SU-DHL-6 (cell line): ENCODE results near the gene CCDC142.
"Not testable (repeated sequence)": the region's sequence is repeated elsewhere in the genome, so short reads cannot be mapped to it uniquely, and the experiment has no call there.

ENCODE experiments used
- H2AFZ ChIP-seq: fragments of 200-600 bp; sonication (generic); 2 replicates; pipeline ENCODE4 v1.6.1; 2014; ENCODE audit warnings: low read depth, mild to moderate bottlenecking, moderate library complexity, mixed read lengths, antibody characterized with exemption, low read length; ENCODE audit not compliant: severe bottlenecking
- H3F3A ChIP-seq: fragments of 200-600 bp; shearing (Covaris generic); 2 replicates; pipeline ENCODE4 v1.6.0; 2016; ENCODE audit warnings: antibody characterized with exemption, mild to moderate bottlenecking; ENCODE audit not compliant: insufficient read depth
- H3K27ac ChIP-seq: fragments of 200-600 bp; sonication (generic); 2 replicates; pipeline ENCODE4 v1.5.1; 2016; ENCODE audit warnings: low read depth, mild to moderate bottlenecking, low read length, moderate library complexity, mixed read lengths
- H3K27me3 ChIP-seq: fragments of 200-600 bp; sonication (generic), shearing (Covaris generic); 2 replicates; pipeline ENCODE4 v1.6.0; 2014; ENCODE audit warnings: mild to moderate bottlenecking, low read length
- H3K36me3 ChIP-seq: fragments of 200-600 bp; sonication (generic); 2 replicates; pipeline ENCODE4 v1.6.1; 2014; ENCODE audit warnings: mild to moderate bottlenecking, low read length, mixed read lengths
- H3K4me2 ChIP-seq: fragments of 300-600, 200-600 bp; shearing (Covaris generic), sonication (generic); 2 replicates; pipeline ENCODE4 v1.6.0; 2014; ENCODE audit warnings: low read length, low read depth, mild to moderate bottlenecking; ENCODE audit not compliant: poor library complexity, severe bottlenecking
- H3K4me3 ChIP-seq: fragments of 200-600 bp; sonication (generic); 2 replicates; pipeline ENCODE4 v1.5.1; 2014; ENCODE audit warnings: antibody characterized with exemption, low read length, mild to moderate bottlenecking, mixed read lengths; ENCODE audit not compliant: insufficient read depth, poor library complexity, severe bottlenecking
- H3K79me2 ChIP-seq: fragments of 200-600 bp; sonication (generic); 2 replicates; pipeline ENCODE4 v1.6.1; 2014; ENCODE audit warnings: mild to moderate bottlenecking, low read length, moderate library complexity; ENCODE audit not compliant: insufficient read depth
- H3K9ac ChIP-seq: fragments of 200-600 bp; sonication (generic); 2 replicates; pipeline ENCODE4 v1.7.0; 2014; ENCODE audit warnings: mild to moderate bottlenecking, low read length
- H3K9me2 ChIP-seq: fragments of 200-600 bp; sonication (generic); replicated peaks from 2 replicates; pipeline ENCODE4 v1.6.1; 2014; ENCODE audit warnings: low read length; ENCODE audit not compliant: insufficient read depth
- H3K9me3 ChIP-seq: fragments of 200-600 bp; sonication (generic); 2 replicates; pipeline ENCODE4 v1.6.1; 2014; ENCODE audit warnings: low read length, mixed read lengths; ENCODE audit not compliant: insufficient read depth
- H4K20me1 ChIP-seq: fragments of 200-600 bp; sonication (generic); 2 replicates; pipeline ENCODE4 v1.6.1; 2014; ENCODE audit warnings: low read depth, mild to moderate bottlenecking, antibody characterized with exemption, low read length, moderate library complexity, mixed read lengths
- CTCF ChIP-seq: fragments of 200-600 bp; sonication (generic); IDR thresholded peaks from one replicate; pipeline ENCODE4 v1.5.1; 2017; ENCODE audit warnings: antibody characterized with exemption, mild to moderate bottlenecking, low read length, moderate library complexity; ENCODE audit not compliant: insufficient read depth, poor library complexity, severe bottlenecking
- EZH2phosphoT487 ChIP-seq: fragments of 200-600 bp; sonication (generic), shearing (Covaris generic); conservative IDR thresholded peaks from 2 replicates; pipeline ENCODE4 v1.6.1; 2018; ENCODE audit warnings: mild to moderate bottlenecking, antibody characterized with exemption, low read length, moderate library complexity, mixed read lengths

CCDC142 gene

GRCh38 chr2:74462786-74463105 lies 20.1 kb downstream of the CCDC142 start:
- Histone ChIP-seq H3K9me3 (no peaks in the 10 kb centered on the region), H3K27ac (no peak overlapping the region), H3K4me3 (no peak overlapping the region), H3K79me2 (peaks cover 11% of the 10 kb centered on the region), H3K27me3 (no peaks in the 10 kb centered on the region), H3K9ac (no peak overlapping the region), H3K36me3 (no peaks in the 10 kb centered on the region; the same call in 1 of the 2 replicates), H3K4me2 (no peak overlapping the region), H2AFZ (no peak overlapping the region), H3K9me2 (no peaks in the 10 kb centered on the region), H4K20me1 (no peaks in the 10 kb centered on the region), H3F3A (peaks cover 4% of the 10 kb centered on the region; the same call in 1 of the 2 replicates)
- TF ChIP-seq EZH2phosphoT487 (no peak), CTCF (no peak)

GRCh38 chr2:74462054-74462785 lies 20.6 kb downstream of the CCDC142 start:
- H3F3A ChIP-seq, result peaks cover 4% of the 10 kb centered on the region
- no peak overlapping the region for H3K4me2 ChIP-seq
- TF ChIP-seq CTCF, result no peak
- TF ChIP-seq EZH2phosphoT487, result no peak
- no peaks in the 10 kb centered on the region for H4K20me1 ChIP-seq
- H2AFZ ChIP-seq, result no peak overlapping the region
- H3K36me3 ChIP-seq, result no peaks in the 10 kb centered on the region; the same call in 1 of the 2 replicates
- peaks cover 11% of the 10 kb centered on the region for H3K79me2 ChIP-seq
- H3K9me2 ChIP-seq, result no peaks in the 10 kb centered on the region
- no peaks in the 10 kb centered on the region for H3K27me3 ChIP-seq
- H3K9ac ChIP-seq, result no peak overlapping the region
- no peaks in the 10 kb centered on the region for H3K9me3 ChIP-seq
- H3K4me3 ChIP-seq, result no peak overlapping the region
- H3K27ac ChIP-seq, result no peak overlapping the region

- Histone ChIP-seq H3K27ac (no peak overlapping the region), H3K27me3 (no peaks in the 10 kb centered on the region), H3F3A (peaks cover 12% of the 10 kb centered on the region), H2AFZ (no peak overlapping the region), H3K79me2 (peaks cover 11% of the 10 kb centered on the region), H3K9me2 (no peaks in the 10 kb centered on the region), H3K4me2 (no peak overlapping the region), H4K20me1 (no peaks in the 10 kb centered on the region), H3K9ac (no peak overlapping the region), H3K9me3 (no peaks in the 10 kb centered on the region), H3K4me3 (no peak overlapping the region), H3K36me3 (no peaks in the 10 kb centered on the region; the same call in 1 of the 2 replicates)
- TF ChIP-seq EZH2phosphoT487 (no peak), CTCF (peak; percentile 13)
Observed at GRCh38 chr2:74461187-74462053, 21.4 kb downstream of the CCDC142 start.

GRCh38 chr2:74460187-74460586 lies 22.6 kb downstream of the CCDC142 start:
- not testable (repeated sequence) for H3K4me3 ChIP-seq, H3K36me3 ChIP-seq, H3K27me3 ChIP-seq, H3K27ac ChIP-seq, H3K9me3 ChIP-seq, H3K9me2 ChIP-seq, H2AFZ ChIP-seq, H3K4me2 ChIP-seq, H4K20me1 ChIP-seq, H3K9ac ChIP-seq
- H3K79me2 ChIP-seq, result peaks cover 18% of the 10 kb centered on the region
- H3F3A ChIP-seq, result peaks cover 14% of the 10 kb centered on the region

GRCh38 chr2:74459503-74460118 lies 23.2 kb downstream of the CCDC142 start:
- peak overlapping the region; percentile 82; the same call in 1 of the 2 replicates for H3K9ac ChIP-seq
- H3K4me3 ChIP-seq, result peak overlapping the region; percentile 86
- H3K27me3 ChIP-seq, H3K27ac ChIP-seq, H2AFZ ChIP-seq, H4K20me1 ChIP-seq, H3K9me3 ChIP-seq, H3K9me2 ChIP-seq, H3K36me3 ChIP-seq: not testable (repeated sequence)
- H3K79me2 ChIP-seq, result peaks cover 14% of the 10 kb centered on the region
- H3F3A ChIP-seq, result peaks cover 14% of the 10 kb centered on the region
- peak overlapping the region; percentile 95 for H3K4me2 ChIP-seq
